T-cell (primary cell): Measurements from ENCODE around the gene WDR6. TPM values are rescaled to one million over a fixed set of nuclear protein-coding genes. Genes with fewer than 3 reads are reported as not detected.

ENCODE experiments used
- ATAC-seq, 4 experiments: fragments of 200-7000 bp in 3 of 4; fragments of 150-1000 bp in 1 of 4; cut with Tn5 transposase; replicated peaks in 1 of 4; 1 replicate in 3 of 4; 2 replicates in 1 of 4; pipeline ENCODE4 v1.10.0; 2021; ENCODE audit warnings: moderate library complexity in 3 of 4, mild to moderate bottlenecking in 2 of 4, moderate number of reproducible peaks in 1 of 4
- CTCF ChIA-PET, 2 donors: fragments of 300-600 bp; sonication (Branson Sonifier 250); formaldehyde crosslinking; loops; one replicate each; lab custom pipeline; 2022; ENCODE audit warnings: antibody characterized with exemption in 2 of 2; lab: Charles Lee
- POLR2A ChIA-PET, 2 donors: fragments of 300-600 bp; sonication (Branson Sonifier 250); formaldehyde crosslinking; loops; one replicate each; lab custom pipeline; 2022; ENCODE audit warnings: antibody characterized with exemption in 2 of 2; lab: Charles Lee
- DNase-seq, 35 experiments: peaks; one replicate each; pipeline versions ENCODE4 v3.0.0 to v3.0.0-alpha.2; 2013 to 2023
- H3K27ac ChIP-seq: one replicate; pipeline ENCODE4 v1.5.1; 2013; ENCODE audit warnings: low read length
- H3K27me3 ChIP-seq, 2 experiments: replicated peaks in 1 of 2; 1 replicate in 1 of 2; 2 replicates in 1 of 2; pipeline versions ENCODE4 v1.6.1 to v1.7.0; 2013; ENCODE audit warnings: low read length in 1 of 2, mixed read lengths in 1 of 2; ENCODE audit not compliant: control insufficient read depth in 2 of 2, insufficient read depth in 2 of 2; ENCODE audit errors: extremely low read depth in 1 of 2
- H3K36me3 ChIP-seq, 2 donors: 1 replicate in 1 of 2; 2 replicates in 1 of 2; pipeline versions ENCODE4 v1.6.1 to v1.7.0; 2013; ENCODE audit warnings: low read length in 1 of 2; ENCODE audit not compliant: control insufficient read depth in 2 of 2, insufficient read depth in 1 of 2; ENCODE audit errors: extremely low read depth in 1 of 2
- H3K4me1 ChIP-seq, 2 experiments: 1 replicate in 1 of 2; 2 replicates in 1 of 2; pipeline versions ENCODE4 v1.6.1 to v1.7.0; 2013; ENCODE audit warnings: low read length in 2 of 2, mixed read lengths in 1 of 2; ENCODE audit not compliant: insufficient read depth in 2 of 2, control insufficient read depth in 1 of 2; ENCODE audit errors: extremely low read depth in 1 of 2
- H3K4me3 ChIP-seq, 2 donors: 1 replicate in 1 of 2; 2 replicates in 1 of 2; pipeline versions ENCODE4 v1.5.1 to v1.7.0; 2013; ENCODE audit warnings: mild to moderate bottlenecking in 2 of 2, low read length in 1 of 2, moderate library complexity in 1 of 2; ENCODE audit not compliant: control insufficient read depth in 1 of 2; ENCODE audit errors: extremely low read depth in 1 of 2
- H3K9me3 ChIP-seq: 2 replicates; pipeline ENCODE4 v1.7.0; 2013
- H3K27ac Mint-ChIP-seq, 2 donors: one replicate each; pipeline ENCODE4 v1.8.0; 2020 to 2021; ENCODE audit warnings: mild to moderate bottlenecking in 2 of 2, mixed read lengths in 2 of 2
- H3K27me3 Mint-ChIP-seq, 2 donors: one replicate each; pipeline ENCODE4 v1.8.0; 2021 to 2022; ENCODE audit warnings: mixed read lengths in 2 of 2
- H3K36me3 Mint-ChIP-seq: one replicate; pipeline ENCODE4 v1.8.0; 2021; ENCODE audit warnings: mixed read lengths
- H3K4me1 Mint-ChIP-seq, 3 donors: one replicate each; pipeline ENCODE4 v1.8.0; 2020 to 2022; ENCODE audit warnings: mixed read lengths in 3 of 3, mild to moderate bottlenecking in 1 of 3
- H3K4me3 Mint-ChIP-seq, 3 donors: one replicate each; pipeline ENCODE4 v1.8.0; 2020 to 2022; ENCODE audit warnings: mild to moderate bottlenecking in 3 of 3, mixed read lengths in 3 of 3, moderate library complexity in 3 of 3
- H3K9me3 Mint-ChIP-seq, 3 donors: one replicate each; pipeline ENCODE4 v1.8.0; 2020 to 2022; ENCODE audit warnings: mixed read lengths in 3 of 3
- WGBS: methylation state at CpG from one replicate; pipeline ENCODE4 v1.1.5; 2013; ENCODE audit warnings: missing lambda C conversion rate; ENCODE audit not compliant: insufficient coverage; 5-methylcytosine and 5-hydroxymethylcytosine counted together
- total RNA-seq, 35 experiments: library from RNA in 6 of 35; stranded (reverse) in 6 of 35; fragments of 120-200 nt in 1 of 35; gene quantifications; one replicate each; pipeline versions ENCODE4 v1.2.1 to v1.2.4 and lab custom pipeline; 2013 to 2026

WDR6 gene
- total RNA-seq, 5 donors from 2014 or later (not counting 1 experiment from before 2014, with no cell fraction given) = 204 to 300 (median 293) TPM

GRCh38 chr3:49009396-49009795 lies 2.2 kb downstream of the WDR6 start:
- H3K27me3 ChIP-seq = no peaks in the 10 kb centered on the region
- peak overlapping the region in 1 of 3 donors; percentile 93 for H3K4me3 Mint-ChIP-seq
- peaks cover 8% of the 10 kb centered on the region for H3K36me3 Mint-ChIP-seq
- peak overlapping the region in 1 of 2 donors; percentile 64 for H3K27ac Mint-ChIP-seq
- H3K36me3 ChIP-seq = peaks cover 24 to 25% of the 10 kb centered on the region in 2 donors
- peaks cover 34 to 40% (median 39%) of the 10 kb centered on the region in 3 donors for H3K4me1 Mint-ChIP-seq
- peaks cover 0 to 32% of the 10 kb centered on the region in 2 experiments for H3K4me1 ChIP-seq
- no peaks in the 10 kb centered on the region for H3K9me3 Mint-ChIP-seq
- no peaks in the 10 kb centered on the region for H3K27me3 Mint-ChIP-seq
- no peak for ATAC-seq
- no peak overlapping the region for H3K4me3 ChIP-seq
- ChIA-PET POLR2A (interaction anchor here (0.6 to 1.1 kb wide), 2 partner anchors 11 to 20 kb away, joined by 3 to 4 read pairs; partner anchors contain the start of gene IMPDH2 (in 1 of the 2)), CTCF (interaction anchor here (0.6 to 4.2 kb wide), 3 partner anchors 10 to 269 kb away, joined by 3 to 11 read pairs (median 4); no protein-coding TSS in a partner anchor)
- H3K9me3 ChIP-seq = no peaks in the 10 kb centered on the region
- H3K27ac ChIP-seq = no peak overlapping the region
- 100% methylated on average over 2 of the region's 3 CpGs for WGBS
- no peak for DNase-seq

GRCh38 chr3:49012441-49013017 lies 5.3 kb downstream of the WDR6 start:
- Mint-ChIP-seq H3K9me3 (no peaks in the 10 kb centered on the region), H3K36me3 (peaks cover 20% of the 10 kb centered on the region), H3K4me1 (peaks cover 32 to 41% (median 33%) of the 10 kb centered on the region in 3 donors), H3K27me3 (no peaks in the 10 kb centered on the region), H3K27ac (no peak overlapping the region), H3K4me3 (no peak overlapping the region)
- no peak overlapping the region for H3K27ac ChIP-seq
- ATAC-seq (no peak), DNase-seq (no peak)
- 95% methylated on average over 15 of the region's 17 CpGs for WGBS
- peaks cover 2 to 25% of the 10 kb centered on the region in 2 experiments for H3K4me1 ChIP-seq
- no peaks in the 10 kb centered on the region for H3K27me3 ChIP-seq
- peaks cover 36 to 44% of the 10 kb centered on the region in 2 donors for H3K36me3 ChIP-seq
- ChIA-PET CTCF (interaction anchor here (0.6 to 4.2 kb wide), 2 partner anchors 25 to 61 kb away, joined by 3 to 11 read pairs; no protein-coding TSS in a partner anchor), POLR2A (interaction anchor here in 1 of 2 donors (0.6 to 1.0 kb wide), 2 partner anchors 23 to 62 kb away, joined by 3 read pairs; no protein-coding TSS in a partner anchor)
- H3K9me3 ChIP-seq = no peaks in the 10 kb centered on the region
- H3K4me3 ChIP-seq = no peak overlapping the region

GRCh38 chr3:49013113-49013737 lies 6.0 kb downstream of the WDR6 start:
- no peak overlapping the region for H3K4me3 ChIP-seq
- H3K9me3 ChIP-seq = no peaks in the 10 kb centered on the region
- no peak for ATAC-seq
- no peak for DNase-seq
- Mint-ChIP-seq H3K27me3 (no peaks in the 10 kb centered on the region), H3K36me3 (peaks cover 20% of the 10 kb centered on the region), H3K27ac (no peak overlapping the region), H3K4me3 (no peak overlapping the region), H3K9me3 (no peaks in the 10 kb centered on the region), H3K4me1 (peaks cover 28 to 39% (median 28%) of the 10 kb centered on the region in 3 donors)
- H3K27me3 ChIP-seq = no peaks in the 10 kb centered on the region
- peaks cover 36 to 44% of the 10 kb centered on the region in 2 donors for H3K36me3 ChIP-seq
- 92% methylated on average over 18 of the region's 19 CpGs for WGBS
- CTCF ChIA-PET = interaction anchor here (0.6 to 4.2 kb wide), 3 partner anchors 22 to 60 kb away, joined by 3 to 11 read pairs (median 5); no protein-coding TSS in a partner anchor
- no peak overlapping the region for H3K27ac ChIP-seq
- POLR2A ChIA-PET = interaction anchor here in 1 of 2 donors (0.6 to 1.0 kb wide), 2 partner anchors 18 to 61 kb away, joined by 3 to 6 read pairs; no protein-coding TSS in a partner anchor
- H3K4me1 ChIP-seq = peaks cover 2 to 23% of the 10 kb centered on the region in 2 experiments

- Histone ChIP-seq H3K36me3 (peaks cover 36 to 44% of the 10 kb centered on the region in 2 donors), H3K27me3 (no peaks in the 10 kb centered on the region), H3K27ac (no peak overlapping the region), H3K4me1 (peaks cover 4 to 25% of the 10 kb centered on the region in 2 experiments), H3K4me3 (no peak overlapping the region), H3K9me3 (no peaks in the 10 kb centered on the region)
- Mint-ChIP-seq H3K4me3 (no peak overlapping the region), H3K36me3 (peaks cover 20% of the 10 kb centered on the region), H3K27ac (no peak overlapping the region), H3K9me3 (no peaks in the 10 kb centered on the region), H3K27me3 (no peaks in the 10 kb centered on the region), H3K4me1 (peaks cover 23 to 37% (median 28%) of the 10 kb centered on the region in 3 donors)
- CTCF ChIA-PET = interaction anchor here (0.9 to 4.2 kb wide), 4 partner anchors 22 to 27 kb away, joined by 4 to 11 read pairs (median 5); no protein-coding TSS in a partner anchor
- 84% methylated on average over 18 of the region's 24 CpGs for WGBS
- DNase-seq = peak in 17 of 35 experiments; percentile 19 to 60 (median 37)
- ATAC-seq = peak; percentile 26 to 36 (median 31)
- POLR2A ChIA-PET = interaction anchor here (0.5 to 1.1 kb wide), 4 partner anchors 14 to 285 kb away, joined by 3 to 7 read pairs (median 5); no protein-coding TSS in a partner anchor
These were observed 6.8 kb downstream of the WDR6 start for GRCh38 chr3:49013738-49014660.

GRCh38 chr3:49015072-49015471 lies 7.9 kb downstream of the WDR6 start:
- H3K4me3 ChIP-seq = no peak overlapping the region
- ATAC-seq (no peak), DNase-seq (no peak)
- ChIA-PET POLR2A (interaction anchor here in 1 of 2 donors (1.1 kb wide), 1 partner anchor 13 kb away, joined by 4 read pairs; no protein-coding TSS in a partner anchor), CTCF (interaction anchor here in 1 of 2 donors (1.0 to 2.6 kb wide), 3 partner anchors 8 to 28 kb away, joined by 3 to 5 read pairs (median 4); partner anchors contain the start of gene WDR6)
- H3K4me1 ChIP-seq = peaks cover 8 to 35% of the 10 kb centered on the region in 2 experiments
- H3K9me3 ChIP-seq = no peaks in the 10 kb centered on the region
- H3K27ac ChIP-seq = no peak overlapping the region
- no peaks in the 10 kb centered on the region for H3K27me3 ChIP-seq
- WGBS = 95% methylated on average over 4 of the region's 8 CpGs
- Mint-ChIP-seq H3K9me3 (no peaks in the 10 kb centered on the region), H3K4me1 (peaks cover 26 to 39% (median 32%) of the 10 kb centered on the region in 3 donors), H3K27ac (peak overlapping the region in 1 of 2 donors; percentile 11), H3K36me3 (peaks cover 20% of the 10 kb centered on the region), H3K4me3 (no peak overlapping the region), H3K27me3 (no peaks in the 10 kb centered on the region)
- peaks cover 36 to 44% of the 10 kb centered on the region in 2 donors for H3K36me3 ChIP-seq
